Measurements from ENCODE around the gene GKN1. TPM values are rescaled to one million over a fixed set of nuclear protein-coding genes. Genes with fewer than 3 reads are reported as not detected.

The GKN1 gene
- total and polyA plus RNA-seq, 11 donors, result not detected

DNA sequence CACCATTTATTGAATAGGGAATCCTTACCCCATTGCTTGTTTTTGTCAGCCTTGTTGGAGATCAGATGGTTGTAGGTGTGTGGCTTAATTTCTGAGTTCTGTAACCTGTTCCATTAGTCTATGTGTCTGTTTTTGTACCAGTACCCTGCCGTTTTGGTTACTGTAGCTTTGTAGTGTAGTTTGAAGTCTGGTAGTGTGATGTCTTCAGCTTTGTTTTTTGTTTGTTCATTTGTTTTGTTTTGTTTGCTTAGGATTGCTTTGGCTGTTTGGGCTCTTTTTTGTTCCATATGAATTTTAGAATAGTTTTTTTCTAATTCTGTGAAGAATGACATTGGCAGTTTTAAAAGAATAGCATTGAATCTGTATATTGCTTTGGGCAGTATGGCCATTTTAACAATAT, 34.5 kb upstream of the GKN1 start:
- peaks cover 0 to 8% (median 0%) of the 10 kb centered on the region in 12 donors for H3K9me3 ChIP-seq
- WGBS, 4 donors, result 89 to 96% (median 93%) methylated on average over 1 of the region's 1 CpG
- H3K4me3 ChIP-seq, result no peak overlapping the region
- H3K27ac ChIP-seq, result no peak overlapping the region
- no peaks in the 10 kb centered on the region for H3K36me3 ChIP-seq
- peaks cover 0 to 3% (median 0%) of the 10 kb centered on the region in 9 donors for H3K27me3 ChIP-seq
- TF ChIP-seq POLR2A (IDR thresholded peaks at IDR 0.05), result no peak
- TF ChIP-seq, protein P1, sequence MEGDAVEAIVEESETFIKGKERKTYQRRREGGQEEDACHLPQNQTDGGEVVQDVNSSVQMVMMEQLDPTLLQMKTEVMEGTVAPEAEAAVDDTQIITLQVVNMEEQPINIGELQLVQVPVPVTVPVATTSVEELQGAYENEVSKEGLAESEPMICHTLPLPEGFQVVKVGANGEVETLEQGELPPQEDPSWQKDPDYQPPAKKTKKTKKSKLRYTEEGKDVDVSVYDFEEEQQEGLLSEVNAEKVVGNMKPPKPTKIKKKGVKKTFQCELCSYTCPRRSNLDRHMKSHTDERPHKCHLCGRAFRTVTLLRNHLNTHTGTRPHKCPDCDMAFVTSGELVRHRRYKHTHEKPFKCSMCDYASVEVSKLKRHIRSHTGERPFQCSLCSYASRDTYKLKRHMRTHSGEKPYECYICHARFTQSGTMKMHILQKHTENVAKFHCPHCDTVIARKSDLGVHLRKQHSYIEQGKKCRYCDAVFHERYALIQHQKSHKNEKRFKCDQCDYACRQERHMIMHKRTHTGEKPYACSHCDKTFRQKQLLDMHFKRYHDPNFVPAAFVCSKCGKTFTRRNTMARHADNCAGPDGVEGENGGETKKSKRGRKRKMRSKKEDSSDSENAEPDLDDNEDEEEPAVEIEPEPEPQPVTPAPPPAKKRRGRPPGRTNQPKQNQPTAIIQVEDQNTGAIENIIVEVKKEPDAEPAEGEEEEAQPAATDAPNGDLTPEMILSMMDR (IDR thresholded peaks at IDR 0.05), result no peak
- peaks cover 0 to 19% (median 0%) of the 10 kb centered on the region in 12 donors for H3K4me1 ChIP-seq
- intact Hi-C loops (cut with DNase I), result loop anchor here in 7 of 10 donors (5.0 to 10.0 kb wide), 3 partner anchors 72 to 367 kb away; partner anchors contain the start of gene ANTXR1 (in 2 of the 7)
- ATAC-seq, result no peak
- no peak for DNase-seq

DNA sequence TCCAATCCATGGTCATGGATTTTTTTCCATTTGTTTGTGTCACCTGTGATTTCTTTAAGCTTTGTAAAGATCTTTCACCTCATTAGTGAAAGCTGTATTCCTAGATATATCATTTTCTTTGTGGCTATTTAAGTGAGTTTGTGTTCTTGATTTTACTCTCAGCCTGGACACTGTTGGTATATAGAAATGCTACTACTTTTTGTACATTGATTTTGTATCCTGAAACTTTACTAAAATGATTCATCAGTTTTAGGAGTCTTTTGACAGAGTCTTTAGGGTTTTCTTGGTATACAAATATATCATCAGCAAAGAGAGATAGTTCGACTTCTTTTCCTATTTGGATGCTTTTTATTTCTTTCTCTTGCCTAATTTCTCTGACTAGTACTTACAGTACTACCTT, 34.1 kb upstream of the GKN1 start:
- H3K4me3 ChIP-seq, result no peak overlapping the region
- ATAC-seq (no peak), DNase-seq (no peak)
- no peaks in the 10 kb centered on the region for H3K36me3 ChIP-seq
- peaks cover 0 to 19% (median 0%) of the 10 kb centered on the region in 12 donors for H3K4me1 ChIP-seq
- H3K27ac ChIP-seq, result no peak overlapping the region
- peaks cover 0 to 3% (median 0%) of the 10 kb centered on the region in 9 donors for H3K27me3 ChIP-seq
- 93 to 97% (median 94%) methylated on average over 1 of the region's 1 CpG for WGBS, 4 donors
- H3K9me3 ChIP-seq, result peaks cover 0 to 8% (median 0%) of the 10 kb centered on the region in 12 donors
- intact Hi-C loops (cut with DNase I), result loop anchor here in 7 of 10 donors (5.0 to 10.0 kb wide), 3 partner anchors 72 to 367 kb away; partner anchors contain the start of gene ANTXR1 (in 2 of the 7)
- TF ChIP-seq, protein P1 (IDR thresholded peaks at IDR 0.05), result no peak
- no peak for TF ChIP-seq POLR2A (IDR thresholded peaks at IDR 0.05)

DNA sequence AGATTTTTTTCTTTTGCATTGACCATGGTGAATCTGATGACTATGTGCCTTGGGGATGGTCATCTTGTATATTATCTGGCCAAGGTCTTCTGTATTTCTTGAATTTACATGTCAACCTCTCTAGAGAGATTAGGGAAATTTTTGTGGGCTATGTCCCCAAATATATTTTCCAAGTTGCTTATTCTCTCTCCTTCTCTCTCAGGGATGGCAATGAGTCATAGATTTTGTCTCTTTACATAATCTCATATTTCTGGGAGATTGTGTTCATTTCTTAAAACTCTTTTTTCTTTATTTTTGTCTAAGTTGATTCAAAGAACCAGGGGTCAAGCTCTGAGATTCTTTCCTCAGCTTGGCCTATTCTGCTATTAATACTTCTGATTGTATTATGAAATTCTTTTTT, 31.6 kb upstream of the GKN1 start:
- Histone ChIP-seq H3K27me3 (peaks cover 0 to 3% (median 0%) of the 10 kb centered on the region in 9 donors), H3K4me3 (no peak overlapping the region), H3K36me3 (no peaks in the 10 kb centered on the region), H3K4me1 (peaks cover 0 to 8% (median 0%) of the 10 kb centered on the region in 12 donors), H3K27ac (no peak overlapping the region), H3K9me3 (peaks cover 0 to 8% (median 0%) of the 10 kb centered on the region in 12 donors)
- DNase-seq (no peak), ATAC-seq (no peak)
- intact Hi-C loops (cut with DNase I), result loop anchor here in 9 of 10 donors (1.0 to 10.0 kb wide), 5 partner anchors 69 to 364 kb away; partner anchors contain the start of gene ANTXR1 (in 2 of the 9)
- TF ChIP-seq, protein P1 (IDR thresholded peaks at IDR 0.05), result no peak
- TF ChIP-seq POLR2A (IDR thresholded peaks at IDR 0.05), result no peak

DNA sequence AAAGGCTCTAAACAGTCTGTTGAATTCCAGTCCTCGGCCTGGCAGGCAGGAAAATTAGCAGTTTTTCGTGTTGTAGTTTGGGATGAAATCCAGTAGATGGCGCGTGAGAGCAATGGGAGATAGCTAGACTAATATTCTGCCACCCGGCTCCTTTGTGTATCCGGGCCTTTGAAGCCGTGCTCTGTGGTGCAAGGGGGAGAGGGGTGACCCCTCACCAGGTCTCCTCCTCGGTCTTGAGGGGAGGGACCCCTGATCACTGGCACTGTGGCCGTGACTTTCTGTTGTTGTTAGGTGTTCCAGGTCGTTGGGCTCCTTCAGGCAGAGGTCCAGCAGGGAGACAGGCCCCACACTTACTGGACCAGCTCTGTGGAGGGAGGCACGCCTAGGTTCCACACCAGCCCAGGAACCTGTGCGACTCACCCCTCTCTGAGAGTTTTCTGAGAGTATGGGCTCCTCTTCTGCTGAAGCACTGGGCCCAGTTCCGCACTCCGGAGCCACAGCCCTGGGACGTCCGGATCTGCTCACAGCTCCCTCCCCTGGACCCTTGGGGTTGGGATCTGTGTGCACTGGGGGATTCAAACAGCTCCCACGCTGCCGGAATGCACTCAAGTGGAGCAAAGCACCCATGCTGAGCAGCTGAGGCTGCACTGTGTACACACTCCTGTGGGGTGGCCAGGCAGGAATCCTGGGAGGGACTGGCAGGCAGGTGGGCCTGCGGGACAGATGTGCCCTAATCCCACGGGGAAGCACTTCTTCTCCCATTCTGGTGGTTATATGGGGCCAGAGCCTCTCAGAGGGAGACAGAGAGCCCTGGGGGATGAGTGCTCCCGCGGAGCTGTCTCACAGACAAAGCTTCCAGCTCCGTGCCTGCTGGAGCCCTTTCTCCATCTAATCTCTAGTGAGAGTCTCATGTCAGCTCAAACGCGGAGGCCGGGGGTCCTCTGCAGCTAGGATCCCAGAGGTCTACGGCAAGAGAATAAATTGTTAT, 30.6 kb upstream of the GKN1 start:
- ATAC-seq (peak; percentile 58 to 71 (median 70)), DNase-seq (peak in 3 of 5 donors; percentile 40 to 52 (median 44))
- TF ChIP-seq POLR2A (IDR thresholded peaks at IDR 0.05), result no peak
- TF ChIP-seq, protein P1 (IDR thresholded peaks at IDR 0.05), result peak; percentile 74 to 88 (median 80)
- Histone ChIP-seq H3K27ac (no peak overlapping the region), H3K36me3 (no peaks in the 10 kb centered on the region), H3K27me3 (peaks cover 0 to 3% (median 0%) of the 10 kb centered on the region in 9 donors), H3K9me3 (peaks cover 0 to 8% (median 0%) of the 10 kb centered on the region in 12 donors), H3K4me1 (peaks cover 0 to 10% (median 0%) of the 10 kb centered on the region in 12 donors), H3K4me3 (no peak overlapping the region)
- intact Hi-C loops (cut with DNase I), result loop anchor here in 9 of 10 donors (1.0 to 10.0 kb wide), 5 partner anchors 68 to 363 kb away; partner anchors contain the start of gene ANTXR1 (in 2 of the 9)
- WGBS, 4 donors, result 37 to 41% (median 38%) methylated on average over 21 to 27 of the region's 27 CpGs
